Fibroblast of skin of left quadriceps (primary cell): ENCODE data around the gene FXYD5.

Experiments used
- DNase-seq, 2 experiments: peaks; one replicate each; pipeline ENCODE4 v3.0.0-alpha.2; 2013; ENCODE audit warnings: low read depth in 2 of 2

The FXYD5 gene

DNA sequence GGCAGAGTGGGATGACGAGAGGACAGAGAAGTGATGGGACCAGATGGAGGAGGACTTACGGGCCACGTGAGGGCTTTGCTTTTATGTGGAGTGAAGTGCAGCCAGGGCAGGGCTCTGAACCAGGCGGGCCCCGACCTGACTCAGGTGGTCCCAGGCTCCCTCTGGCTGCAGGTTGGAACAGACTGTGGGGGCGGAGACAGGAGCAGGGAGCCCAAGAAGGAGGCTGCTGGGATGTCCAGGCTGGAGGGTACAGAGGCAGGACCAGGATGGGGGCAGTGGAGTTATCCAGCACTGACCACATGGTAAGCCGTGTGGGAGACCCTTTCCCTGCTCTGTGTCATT is 2.1 kb downstream of the FXYD5 start:
- DNase-seq: no peak

DNA sequence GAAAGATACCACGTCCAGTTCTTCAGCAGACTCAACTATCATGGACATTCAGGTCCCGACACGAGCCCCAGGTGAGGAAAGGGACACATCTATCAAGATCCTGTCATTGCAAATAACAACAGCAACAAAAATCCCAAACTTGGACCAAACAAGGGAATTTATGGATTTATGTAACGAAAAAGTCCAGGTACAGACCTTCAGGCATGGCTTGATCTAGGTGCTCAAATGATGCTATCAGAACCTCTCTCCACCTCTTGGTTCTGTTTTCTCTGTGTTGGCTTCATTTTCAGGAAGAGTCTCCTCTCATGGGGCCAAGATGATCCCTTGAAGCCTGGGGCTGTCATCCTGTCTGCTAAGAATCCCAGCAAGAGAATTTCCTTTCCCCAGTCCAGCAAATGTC is 2.9 kb downstream of the FXYD5 start:
- DNase-seq: no peak

DNA sequence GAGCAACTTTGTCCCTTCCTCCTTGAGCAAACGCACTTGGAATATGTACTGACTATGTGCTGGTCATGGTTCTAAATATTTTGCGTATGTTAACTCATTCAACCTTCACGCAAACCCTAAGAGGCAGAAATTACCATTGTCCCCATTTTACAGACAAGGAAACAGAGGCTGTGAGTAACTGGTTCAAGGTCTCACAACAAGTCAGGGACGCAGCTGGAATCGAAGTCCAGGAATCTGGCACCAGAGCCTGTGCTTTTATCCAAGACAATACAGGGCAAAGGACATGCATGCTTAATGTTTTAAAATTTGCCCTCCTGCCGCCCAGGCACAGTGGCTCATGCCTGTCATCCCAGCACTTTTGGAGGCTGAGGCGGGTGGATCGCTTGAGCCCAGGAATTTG is 5.1 kb downstream of the FXYD5 start:
- no peak for DNase-seq

DNA sequence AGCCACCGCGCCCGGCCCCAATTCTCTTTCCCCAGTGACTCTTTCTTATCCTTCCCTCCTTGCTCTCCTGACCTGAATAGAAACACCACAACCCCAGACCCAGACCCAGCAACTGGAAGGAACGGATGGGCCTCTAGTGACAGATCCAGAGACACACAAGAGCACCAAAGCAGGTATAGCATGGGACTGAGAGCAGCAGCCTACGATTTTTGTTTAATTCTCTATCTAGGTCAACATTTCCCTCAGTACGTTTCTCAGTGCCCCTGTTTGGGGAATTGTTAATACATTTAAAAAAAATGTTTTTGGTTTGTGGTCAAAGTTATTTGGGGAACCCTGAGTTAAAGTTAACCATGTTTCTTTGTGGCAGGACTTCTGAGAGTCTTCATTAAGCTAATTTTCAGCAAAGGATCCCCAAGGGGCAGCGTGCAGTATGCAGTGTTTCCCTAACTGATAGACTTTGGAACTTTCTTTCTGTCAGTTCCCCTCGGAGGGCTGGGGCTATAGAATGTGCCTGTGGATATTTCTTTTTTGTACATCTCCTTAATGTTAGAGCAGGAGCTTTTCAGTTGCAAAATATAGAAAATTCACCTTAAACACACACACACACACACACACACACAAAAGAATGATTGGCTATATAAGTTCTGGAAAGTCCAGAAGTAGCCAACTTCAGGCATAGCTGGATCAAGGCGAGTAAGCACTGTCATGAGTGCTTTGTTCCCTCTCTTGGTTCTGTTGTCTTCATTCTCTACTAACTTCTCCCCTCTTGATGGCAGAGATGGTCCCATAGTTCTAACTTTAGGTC is 6.3 kb downstream of the FXYD5 start:
- DNase-seq: no peak

DNA sequence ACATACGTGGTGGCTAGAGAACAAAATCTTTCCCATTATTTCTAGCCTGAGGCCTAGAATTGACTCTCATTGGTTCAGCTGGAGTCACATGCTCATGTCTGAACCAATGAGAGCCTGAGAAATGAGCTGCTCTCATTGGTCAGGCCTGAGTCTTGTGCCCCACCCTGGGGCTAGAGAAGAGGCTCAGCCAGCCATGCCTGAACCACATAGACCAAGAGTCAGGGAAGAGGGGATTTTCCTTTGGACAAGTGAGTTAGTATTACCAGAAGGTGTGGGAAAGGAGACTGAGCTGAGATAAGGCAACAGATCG is 6.9 kb downstream of the FXYD5 start:
- no peak for DNase-seq

DNA sequence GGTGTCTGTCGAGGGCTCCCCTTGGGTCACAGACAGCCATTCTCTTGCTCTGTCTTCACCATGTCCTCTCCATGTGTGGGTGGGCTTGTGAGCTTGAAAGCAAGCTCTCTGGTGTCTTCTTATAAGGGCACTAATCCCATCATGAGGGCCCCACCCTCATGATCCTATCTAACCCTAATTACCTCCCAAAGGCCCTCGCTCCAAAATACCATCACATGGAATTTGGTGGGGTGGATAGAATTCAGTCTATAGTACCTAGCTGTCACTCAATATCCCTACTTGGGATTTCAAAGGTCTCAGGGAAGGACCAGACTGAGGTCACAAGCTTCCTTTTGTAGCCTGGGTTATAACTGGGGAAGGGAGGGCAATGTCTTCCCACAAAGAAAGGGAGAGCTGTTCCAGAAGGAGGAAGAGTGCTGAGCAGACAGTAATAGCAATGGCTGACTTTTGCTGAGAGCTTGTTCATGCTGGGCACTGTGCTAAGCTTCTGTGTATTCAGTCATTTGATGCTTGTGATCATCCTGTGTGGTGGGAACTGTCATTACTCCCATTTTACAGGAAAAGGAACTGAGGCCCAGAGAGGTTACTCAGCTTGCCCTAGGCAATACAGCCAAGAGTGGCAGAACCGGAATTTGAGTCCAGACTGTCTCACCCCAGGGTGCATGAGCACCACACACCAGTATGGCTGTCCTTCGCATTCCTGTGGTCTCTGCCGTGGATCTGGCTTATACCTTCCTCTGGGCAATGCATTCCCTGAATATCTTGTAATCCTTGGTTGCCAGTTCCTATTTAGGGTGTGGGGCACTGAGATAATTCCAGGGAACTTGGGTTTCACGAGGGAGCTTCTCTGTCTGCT is 8.2 kb downstream of the FXYD5 start:
- DNase-seq: no peak

DNA sequence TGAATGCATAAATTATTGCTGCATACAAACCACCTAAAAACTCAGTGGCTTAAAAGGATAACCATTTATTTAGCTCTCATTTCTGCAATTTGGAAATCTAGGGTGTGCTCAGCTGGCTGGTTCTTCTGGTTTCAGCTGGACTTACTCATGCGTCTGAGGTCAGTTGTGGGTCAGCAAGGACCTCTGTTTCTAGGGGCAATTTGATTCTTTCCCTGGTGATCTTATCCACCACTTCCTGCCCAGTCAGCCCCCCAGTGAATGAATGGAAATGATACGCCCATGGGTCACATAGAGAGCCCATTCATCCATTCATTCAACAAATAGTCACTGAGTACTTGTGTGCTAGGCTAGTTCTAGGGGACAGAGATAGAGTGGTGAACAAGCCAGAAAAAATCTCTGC is 9.9 kb downstream of the FXYD5 start:
- DNase-seq: no peak

DNA sequence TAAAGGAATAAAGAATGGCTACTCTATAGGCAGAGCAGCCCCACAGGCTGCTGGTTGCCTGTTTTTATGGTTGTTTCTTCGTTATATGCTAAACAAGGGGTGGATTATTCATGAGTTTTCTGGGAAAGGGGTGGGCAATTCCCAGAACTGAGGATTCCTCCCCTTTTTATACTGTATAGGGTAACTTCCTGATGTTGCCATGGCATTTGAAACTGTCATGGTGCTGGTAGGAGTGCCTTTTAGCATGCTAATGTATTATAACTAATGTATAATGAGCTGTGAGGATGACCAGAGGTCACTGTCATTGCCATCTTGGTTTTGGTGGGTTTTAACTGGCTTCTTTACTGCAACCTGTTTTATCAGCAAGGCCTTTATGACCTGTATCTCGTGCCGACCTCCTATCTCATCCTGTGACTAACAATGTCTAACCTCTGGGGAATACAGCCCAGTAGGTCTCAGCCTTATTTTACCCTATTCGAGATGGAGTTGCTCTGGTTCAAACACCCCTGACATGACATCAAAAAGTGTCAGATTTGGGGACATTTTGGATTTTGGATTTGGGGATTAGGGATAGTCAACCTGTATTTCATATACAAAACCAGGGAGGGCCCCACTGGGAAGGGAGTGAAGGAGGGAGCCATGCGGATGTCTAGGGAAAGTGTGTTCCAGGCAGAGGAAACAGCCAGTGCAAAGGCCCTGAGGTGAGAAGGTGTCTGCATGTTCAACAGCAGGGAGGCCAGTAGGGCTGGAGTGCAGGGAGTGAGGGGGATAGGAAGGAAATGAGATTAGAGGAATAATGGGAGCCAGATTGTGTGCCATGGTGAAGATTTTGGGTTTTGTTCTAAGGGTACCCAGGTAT is 10.9 kb downstream of the FXYD5 start:
- no peak for DNase-seq

DNA sequence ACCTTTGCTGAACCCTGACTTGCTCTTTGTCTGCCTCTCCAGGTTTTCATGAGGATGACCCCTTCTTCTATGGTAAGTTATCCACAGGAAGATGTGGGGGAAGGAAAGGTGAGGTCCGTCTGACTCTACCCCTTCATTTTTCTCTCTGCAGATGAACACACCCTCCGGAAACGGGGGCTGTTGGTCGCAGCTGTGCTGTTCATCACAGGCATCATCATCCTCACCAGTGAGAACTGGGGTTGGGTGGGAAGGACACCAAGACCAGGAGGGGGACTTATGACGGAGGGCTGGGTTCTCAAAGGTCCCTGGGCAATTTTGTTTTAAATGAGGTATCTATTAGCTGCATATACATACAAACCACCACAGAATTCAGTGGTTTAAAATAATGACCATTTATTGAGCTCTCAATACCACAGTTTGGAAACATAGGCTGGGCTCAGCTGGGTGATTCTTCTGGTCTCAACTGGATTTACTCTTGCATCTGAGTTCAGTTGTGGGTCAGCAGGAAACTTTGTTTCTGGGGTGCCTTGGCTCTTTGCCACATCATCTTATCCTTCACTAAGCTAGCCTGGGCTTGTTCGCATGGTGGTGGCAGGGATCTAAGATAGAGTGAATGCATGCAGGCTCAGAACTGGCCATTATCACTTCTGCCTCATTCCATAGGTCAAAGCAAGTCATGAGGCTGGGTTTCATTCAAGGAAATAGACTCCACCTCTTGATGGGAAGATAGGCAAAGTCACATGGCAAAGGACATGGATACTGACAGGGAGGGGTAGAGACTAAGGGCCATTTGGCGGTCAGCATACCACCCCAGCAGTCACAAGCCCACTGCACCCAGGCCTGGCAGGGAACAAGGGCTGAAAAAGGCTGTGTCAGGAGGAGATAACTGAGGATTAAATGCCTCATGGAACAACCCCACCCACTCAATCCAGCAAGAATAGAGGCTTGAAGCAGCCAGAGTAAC is 11.8 kb downstream of the FXYD5 start:
- DNase-seq: no peak

DNA sequence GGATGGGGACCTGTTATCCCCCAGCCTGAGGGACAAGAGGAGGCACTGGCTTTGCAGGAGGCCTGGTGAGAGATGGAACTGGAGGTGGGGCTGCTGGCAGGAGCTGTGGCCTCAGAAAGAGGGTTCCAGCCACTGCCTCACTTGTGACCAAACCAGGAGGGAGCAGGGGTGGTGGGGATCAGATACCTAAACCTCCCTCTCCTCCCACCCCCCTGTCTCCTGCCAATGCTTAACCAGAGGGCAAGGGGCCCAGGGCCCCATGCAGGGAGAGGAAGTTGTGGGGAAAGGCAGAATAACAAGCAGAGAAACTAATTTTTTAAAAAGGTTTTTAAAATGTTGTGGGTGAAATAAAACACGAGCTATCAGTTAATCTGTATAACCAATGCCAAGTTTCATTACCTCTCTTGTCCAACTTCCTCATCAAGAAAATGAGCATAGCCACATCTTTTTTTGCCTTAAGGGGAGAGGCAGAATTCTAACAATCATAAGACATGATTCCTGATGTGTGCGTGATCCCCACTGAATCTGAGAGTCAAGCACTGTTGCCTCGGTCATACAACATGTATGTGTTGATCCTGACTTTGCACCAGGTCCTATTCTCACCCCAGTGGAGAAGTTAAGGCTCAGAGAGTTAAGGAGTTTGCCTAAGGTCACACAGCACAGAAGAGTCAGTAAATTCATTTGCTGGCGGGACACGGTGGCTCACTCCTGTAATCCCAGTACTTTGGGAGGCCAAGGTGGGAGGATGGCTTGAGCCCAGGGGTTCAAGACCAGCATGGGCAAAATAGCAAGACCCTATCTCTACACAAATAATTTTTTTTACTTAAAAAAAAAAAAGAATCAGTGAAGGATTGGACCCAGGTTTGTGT is 12.9 kb downstream of the FXYD5 start:
- no peak for DNase-seq

DNA sequence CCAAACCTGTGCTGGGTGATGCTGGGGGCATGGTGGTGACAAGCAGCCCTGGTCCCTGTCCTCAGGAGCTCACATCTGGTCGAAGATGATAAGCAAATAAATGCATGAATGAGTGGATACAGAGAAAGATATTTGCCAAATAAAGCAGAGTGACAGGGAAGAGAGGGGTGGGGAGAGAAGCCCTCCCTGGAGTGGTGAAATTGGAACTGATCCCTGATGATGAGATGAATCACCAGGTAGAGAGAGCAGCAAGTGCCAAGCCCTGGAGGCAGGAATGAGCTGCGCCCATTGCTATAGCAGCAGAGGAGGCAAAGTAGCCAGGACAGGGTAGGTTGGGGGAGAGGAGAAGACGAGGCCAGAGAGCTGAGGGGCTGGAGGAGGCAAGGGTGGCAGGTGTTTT is 13.7 kb downstream of the FXYD5 start:
- DNase-seq: no peak

DNA sequence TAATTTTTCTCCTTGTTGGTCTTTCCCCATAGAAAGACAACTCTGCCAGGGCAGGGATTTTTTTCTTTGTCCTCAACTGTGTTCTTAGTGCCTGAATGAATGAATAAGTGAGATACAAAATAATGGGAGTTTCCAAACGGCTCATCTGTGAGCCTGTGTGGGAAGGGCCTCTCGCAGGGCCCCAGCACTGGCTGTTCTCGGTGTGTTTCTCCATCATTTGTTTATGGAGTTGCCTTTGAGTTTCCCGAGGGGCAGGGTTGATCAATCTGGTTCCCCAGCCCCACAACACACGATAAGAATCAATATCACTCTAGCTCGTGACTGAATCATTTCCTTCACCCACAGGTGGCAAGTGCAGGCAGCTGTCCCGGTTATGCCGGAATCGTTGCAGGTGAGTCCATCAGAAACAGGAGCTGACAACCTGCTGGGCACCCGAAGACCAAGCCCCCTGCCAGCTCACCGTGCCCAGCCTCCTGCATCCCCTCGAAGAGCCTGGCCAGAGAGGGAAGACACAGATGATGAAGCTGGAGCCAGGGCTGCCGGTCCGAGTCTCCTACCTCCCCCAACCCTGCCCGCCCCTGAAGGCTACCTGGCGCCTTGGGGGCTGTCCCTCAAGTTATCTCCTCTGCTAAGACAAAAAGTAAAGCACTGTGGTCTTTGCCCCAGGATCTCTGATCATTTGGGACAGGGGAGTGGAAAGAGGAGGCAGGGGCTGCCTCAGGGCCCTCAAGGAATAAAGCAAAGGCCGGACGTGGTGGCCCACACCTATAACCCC is 14.9 kb downstream of the FXYD5 start:
- no peak for DNase-seq

DNA sequence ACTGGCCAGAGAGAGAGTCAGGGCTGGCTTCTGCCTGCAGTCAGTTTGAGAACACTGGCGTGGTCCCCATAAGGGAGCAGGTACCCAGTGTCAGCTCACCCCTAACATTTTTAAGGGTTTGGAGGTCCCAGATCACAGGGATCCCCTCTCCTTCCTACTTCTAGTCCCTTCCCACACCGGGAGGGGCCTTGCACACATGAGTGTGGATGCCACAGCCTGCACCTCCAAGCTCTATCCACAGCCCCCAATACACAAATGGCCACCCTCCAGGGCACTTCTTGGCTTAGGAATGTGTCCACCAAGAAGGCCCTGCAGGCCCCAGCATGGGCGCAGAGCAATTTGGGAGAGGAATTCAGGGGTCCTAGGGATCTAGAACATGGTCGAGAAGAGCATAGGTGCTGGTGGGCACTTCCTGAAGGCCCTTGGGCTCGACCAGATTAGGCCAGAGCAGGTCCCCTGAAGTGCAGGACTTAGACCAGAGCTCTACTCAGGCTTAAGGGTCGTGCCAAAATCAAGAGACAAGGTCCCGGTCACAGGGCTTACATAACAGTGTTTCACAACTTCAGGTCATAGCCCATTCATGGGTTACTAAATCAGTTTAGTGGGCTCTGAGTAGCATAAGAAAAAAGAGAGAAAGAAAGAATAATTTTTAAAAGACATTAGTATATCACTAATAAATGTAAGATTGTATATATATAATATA is 16.0 kb downstream of the FXYD5 start:
- DNase-seq: no peak

DNA sequence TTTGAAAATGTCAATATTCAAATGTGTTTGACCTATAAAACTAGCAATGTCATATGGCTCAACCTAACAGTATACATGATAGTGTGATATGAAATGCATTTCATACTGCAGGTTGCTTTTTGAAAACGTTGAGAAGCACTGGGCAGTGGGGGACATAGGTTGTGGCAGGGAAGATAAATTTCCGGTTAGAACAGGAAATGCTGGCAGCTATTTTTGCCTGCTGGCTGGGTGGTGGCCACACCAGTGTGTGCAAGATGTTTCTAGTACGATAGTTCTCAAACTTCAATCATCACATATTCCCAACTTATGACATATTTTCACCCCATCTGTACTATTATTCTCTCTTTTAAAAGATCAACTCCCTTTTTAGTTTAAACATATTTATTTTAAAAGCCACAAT is 17.2 kb downstream of the FXYD5 start:
- no peak for DNase-seq

DNA sequence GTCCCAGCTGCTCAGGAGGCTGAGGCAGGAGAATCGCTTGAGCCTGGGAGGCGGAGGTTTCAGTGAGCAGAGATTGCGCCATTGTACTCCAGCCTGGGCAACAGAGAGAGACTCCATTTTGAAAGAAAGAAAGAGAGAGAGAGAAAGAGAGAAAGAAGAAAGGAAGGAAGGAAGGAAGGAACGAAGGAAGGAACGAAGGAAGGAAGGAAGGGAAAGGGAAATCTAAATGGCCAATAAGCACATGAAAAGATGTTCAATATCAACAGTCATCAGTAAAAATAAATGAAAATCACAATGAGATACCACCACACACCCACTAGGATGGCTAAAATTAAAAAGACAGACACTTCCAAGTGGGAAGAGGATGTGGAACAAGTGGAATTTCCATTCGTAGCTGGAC is 19.7 kb downstream of the FXYD5 start:
- DNase-seq: no peak

DNA sequence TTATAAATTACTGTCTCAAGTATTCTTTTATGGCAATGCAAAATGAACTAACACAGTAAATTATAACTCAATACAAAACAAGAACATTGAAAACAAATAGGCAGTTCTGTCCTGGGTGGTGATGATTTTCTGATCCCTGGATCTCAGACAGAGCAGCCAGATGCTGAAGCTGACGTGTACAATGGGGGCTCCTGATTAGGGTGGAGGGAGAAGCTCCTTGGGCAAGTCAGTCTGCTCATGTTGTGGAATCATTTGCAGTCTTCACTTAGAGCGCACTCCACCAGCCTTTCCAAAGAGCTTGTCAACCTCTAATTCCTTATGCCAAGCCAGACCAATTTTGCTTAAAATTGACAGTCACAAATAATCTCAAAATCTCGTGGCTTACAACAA is 21.6 kb downstream of the FXYD5 start:
- DNase-seq: no peak

DNA sequence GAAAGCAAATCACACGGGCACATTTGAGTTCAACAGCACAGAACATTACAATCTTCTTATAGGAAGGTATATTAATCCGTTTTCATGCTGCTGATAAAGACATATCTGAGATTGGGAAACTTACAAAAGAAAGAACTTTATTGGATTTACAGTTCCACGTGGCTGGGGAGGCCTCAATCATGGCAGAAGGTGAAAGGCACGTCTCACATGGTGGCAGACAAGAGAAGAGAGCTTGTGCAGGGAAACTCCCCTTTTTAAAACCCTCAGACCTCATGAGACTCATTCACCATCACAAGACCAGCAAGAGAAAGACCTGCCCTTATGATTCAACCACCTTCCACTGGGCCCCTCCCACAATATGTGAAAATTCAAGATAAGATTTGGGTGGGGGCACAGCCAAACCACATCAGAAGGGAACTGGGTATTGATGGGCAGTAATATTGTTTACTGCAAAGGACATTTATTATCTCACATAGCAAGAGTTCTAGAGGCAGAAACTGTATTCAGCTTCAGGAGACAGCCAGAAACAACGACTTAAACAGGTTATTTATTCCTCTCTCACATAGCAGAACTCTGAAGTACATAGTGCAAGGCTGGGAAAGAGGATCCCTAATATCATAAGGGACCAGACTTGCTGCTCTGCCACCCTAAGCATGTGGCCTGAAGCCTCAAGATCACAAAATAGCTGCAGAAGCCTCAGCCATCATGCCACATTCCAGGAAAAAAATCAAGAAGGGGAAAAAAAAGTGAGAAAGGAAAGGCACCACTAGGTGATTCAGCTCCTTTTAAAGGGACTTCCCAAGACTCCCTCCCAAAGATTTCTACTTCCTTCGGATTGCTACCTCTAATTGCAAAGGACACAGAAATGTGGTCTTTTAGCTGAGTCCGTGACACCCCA is 23.1 kb downstream of the FXYD5 start:
- DNase-seq: no peak

DNA sequence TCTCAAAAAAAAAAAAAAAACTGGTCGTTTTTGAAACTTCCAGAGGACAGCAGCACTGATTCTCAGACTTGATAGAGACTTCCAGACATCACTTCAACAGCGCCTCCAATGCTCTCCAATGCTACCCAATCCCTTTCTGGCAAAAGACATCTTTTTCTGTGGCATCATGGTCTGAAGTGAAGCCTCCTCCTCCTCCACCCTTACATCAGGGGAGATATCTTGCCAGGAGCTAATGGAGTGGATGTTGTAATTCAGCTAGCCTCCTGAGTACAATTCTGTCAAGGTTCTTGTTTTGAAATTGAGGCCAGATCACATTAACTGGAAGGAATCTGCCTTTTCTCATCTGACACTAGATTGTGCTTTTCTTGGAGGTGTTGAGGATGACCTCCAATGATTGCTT is 24.2 kb downstream of the FXYD5 start:
- no peak for DNase-seq
